Rectal smooth muscle tissue (tissue), 1 donor: ENCODE data around the gene CFAP43.
A peak's percentile ranks its signal among the peaks of the same experiment; 100 is the strongest.

Experiments
- H3K27ac ChIP-seq: one replicate; pipeline ENCODE4 v1.7.0; 2013; ENCODE audit warnings: low read depth, low read length, inconsistent platforms
- H3K27me3 ChIP-seq: one replicate; pipeline ENCODE4 v1.7.0; 2013; ENCODE audit warnings: low read length; ENCODE audit not compliant: control insufficient read depth, insufficient read depth
- H3K36me3 ChIP-seq: one replicate; pipeline ENCODE4 v1.7.0; 2013; ENCODE audit warnings: low read length; ENCODE audit not compliant: control insufficient read depth, insufficient read depth
- H3K4me1 ChIP-seq: one replicate; pipeline ENCODE4 v1.7.0; 2013; ENCODE audit warnings: low read length; ENCODE audit not compliant: control insufficient read depth, insufficient read depth
- H3K4me3 ChIP-seq: one replicate; pipeline ENCODE4 v1.7.0; 2013; ENCODE audit warnings: low read length
- H3K9ac ChIP-seq: one replicate; pipeline ENCODE4 v1.7.0; 2013; ENCODE audit warnings: low read length

Gene CFAP43, protein sequence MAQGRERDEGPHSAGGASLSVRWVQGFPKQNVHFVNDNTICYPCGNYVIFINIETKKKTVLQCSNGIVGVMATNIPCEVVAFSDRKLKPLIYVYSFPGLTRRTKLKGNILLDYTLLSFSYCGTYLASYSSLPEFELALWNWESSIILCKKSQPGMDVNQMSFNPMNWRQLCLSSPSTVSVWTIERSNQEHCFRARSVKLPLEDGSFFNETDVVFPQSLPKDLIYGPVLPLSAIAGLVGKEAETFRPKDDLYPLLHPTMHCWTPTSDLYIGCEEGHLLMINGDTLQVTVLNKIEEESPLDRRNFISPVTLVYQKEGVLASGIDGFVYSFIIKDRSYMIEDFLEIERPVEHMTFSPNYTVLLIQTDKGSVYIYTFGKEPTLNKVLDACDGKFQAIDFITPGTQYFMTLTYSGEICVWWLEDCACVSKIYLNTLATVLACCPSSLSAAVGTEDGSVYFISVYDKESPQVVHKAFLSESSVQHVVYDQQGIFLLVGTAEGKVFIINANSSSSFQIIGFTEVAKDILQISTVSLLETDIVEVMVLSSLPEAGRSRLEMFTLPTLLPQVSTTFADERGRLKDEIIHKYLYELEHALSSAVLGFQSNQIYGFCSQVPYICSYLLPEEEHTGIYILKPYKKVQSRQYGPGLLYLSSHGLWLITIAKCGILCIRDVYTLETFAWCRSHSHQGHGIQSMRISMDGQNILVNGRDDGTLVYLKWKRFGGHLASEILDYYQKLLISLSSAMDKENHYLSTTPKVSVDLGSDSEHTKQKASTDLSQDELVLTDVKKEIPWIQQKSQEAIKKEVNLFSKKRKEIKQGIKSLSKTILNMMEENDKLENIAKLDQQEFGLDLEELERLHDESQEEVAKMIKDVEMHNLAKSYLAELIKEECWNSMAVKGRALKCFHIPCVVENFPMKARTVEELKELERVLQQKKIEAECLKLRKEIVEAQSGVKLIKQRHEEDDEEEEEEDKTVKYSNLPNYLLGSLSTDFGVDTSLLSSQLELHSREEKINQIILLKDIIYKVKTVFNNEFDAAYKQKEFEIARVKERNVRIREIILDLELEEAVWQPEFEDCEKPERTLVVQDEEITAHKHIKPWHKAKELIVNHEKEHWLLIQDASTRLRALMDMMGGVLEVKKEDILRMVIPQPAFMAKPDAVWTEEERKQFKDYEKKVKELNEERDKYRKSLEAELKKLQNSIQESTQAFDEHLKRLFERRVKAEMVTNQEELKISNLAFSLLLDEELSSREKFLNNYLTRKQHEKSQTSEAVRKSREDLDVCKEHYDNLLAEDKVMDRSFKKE (N-terminal part only)

DNA sequence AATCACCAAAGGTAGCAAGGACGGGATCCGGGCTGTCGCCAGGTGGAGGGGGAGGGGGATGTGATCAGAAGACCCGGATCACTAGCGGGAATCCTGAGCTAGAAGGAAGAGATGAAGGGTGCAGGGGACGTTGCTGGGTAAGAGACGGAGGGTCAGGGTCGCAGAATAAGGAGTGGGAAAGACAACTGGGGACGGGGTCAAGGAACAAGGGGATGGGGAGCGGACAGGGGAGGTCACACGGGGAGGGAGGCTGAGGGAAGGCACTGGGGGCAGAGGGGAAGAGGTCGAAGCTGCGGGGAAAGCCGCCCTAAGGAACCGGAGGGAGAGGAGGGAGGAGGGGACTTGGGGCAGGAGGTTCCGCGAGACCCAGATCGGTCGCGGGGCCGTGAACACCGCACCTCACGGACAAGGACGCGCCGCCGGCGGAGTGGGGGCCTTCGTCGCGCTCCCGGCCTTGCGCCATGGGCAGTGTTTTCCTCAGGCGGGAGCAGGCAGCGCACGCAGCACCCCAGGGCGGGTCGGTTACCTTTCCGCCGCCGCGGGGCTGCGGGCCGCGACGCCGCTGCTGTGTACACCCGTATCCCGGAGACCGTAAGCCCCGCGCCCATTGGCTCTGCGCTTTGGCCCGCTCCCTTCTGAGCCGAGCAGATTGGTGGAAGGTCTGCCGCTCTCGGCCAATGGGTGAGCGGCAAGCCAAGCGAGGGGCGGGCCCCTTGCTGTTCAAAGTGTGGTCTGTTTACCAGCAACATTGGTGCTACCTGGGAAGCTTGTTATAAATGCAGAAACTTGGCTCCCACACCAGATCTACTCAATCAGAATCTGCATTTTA, at the start of gene CFAP43:
TSS of gene CFAP43 (minus strand) at position 581 of the 829 bp plus-strand sequence. CDS start at position 463, 118 bp downstream.
- no peak within 1 kb of the TSS for H3K27ac ChIP-seq

DNA sequence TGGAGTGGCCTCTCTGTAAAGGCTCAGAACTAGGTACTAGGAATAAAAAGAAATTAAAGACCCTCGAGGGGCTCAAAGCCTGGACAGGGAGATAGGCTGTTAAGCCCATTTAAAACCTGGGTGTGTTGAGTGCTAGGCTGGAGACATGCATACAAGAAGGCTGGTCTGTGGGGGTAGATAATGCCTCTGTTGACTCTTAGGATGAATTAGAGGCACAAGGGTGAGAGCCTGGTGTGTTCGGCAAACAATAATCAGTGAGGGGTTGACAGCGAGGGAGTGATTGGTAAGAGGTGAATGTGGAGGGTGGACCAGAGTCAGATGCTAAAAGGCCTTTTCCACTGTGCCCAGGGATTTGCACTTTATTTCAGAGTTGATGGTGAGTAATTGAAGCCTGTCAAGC, 49.5 kb upstream of the CFAP43 start:
- Histone ChIP-seq H3K4me3 (no peak overlapping the region), H3K9ac (no peak overlapping the region), H3K4me1 (no peaks in the 10 kb centered on the region), H3K36me3 (no peaks in the 10 kb centered on the region), H3K27me3 (no peaks in the 10 kb centered on the region), H3K27ac (no peak overlapping the region)

More for the DNA sequence above, at the start of gene CFAP43:
- no peaks in the 10 kb centered on the region for H3K27me3 ChIP-seq
- peak within 1 kb of the TSS; percentile 66 for H3K9ac ChIP-seq
- H3K4me3 ChIP-seq = peak within 1 kb of the TSS; percentile 92
- no peaks in the 10 kb centered on the region for H3K36me3 ChIP-seq
- H3K4me1 ChIP-seq = peaks cover 2% of the 10 kb centered on the region

DNA sequence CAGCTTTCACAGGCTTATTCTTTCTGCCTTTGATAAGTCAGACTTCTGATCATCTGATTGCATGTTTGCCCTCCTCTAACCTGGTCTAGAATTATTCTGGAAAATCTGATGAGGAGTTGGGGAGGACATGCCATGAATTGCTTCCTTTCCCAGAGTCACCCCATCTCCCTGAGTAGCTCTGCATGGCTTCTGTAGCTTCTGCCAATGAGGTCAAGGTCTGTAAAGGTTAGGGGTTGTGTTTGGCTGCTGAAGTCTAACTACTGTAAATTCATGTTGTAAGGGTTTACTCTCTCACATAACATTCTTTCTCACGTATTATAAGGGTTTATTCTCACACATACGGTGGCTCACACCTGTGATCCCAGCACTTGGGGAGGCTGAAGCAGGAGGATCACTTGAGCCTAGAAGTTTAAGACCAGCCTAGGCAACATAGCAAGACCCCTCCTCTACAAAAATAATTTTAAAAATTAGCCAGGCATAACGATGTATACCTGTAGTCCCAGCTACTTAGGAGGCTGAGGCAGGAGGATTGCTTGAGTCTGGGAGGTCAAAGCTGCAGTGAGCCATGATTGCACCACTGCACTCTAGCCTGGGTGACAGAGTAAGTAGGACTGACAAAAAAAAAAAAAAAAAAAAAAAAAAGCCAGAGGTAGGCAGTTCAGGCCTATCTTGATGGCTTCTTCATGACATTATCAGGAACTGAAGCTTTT, 47.5 kb upstream of the CFAP43 start:
- no peak overlapping the region for H3K4me3 ChIP-seq
- H3K9ac ChIP-seq = no peak overlapping the region
- no peak overlapping the region for H3K27ac ChIP-seq
- H3K27me3 ChIP-seq = no peaks in the 10 kb centered on the region
- H3K36me3 ChIP-seq = no peaks in the 10 kb centered on the region
- H3K4me1 ChIP-seq = no peaks in the 10 kb centered on the region

DNA sequence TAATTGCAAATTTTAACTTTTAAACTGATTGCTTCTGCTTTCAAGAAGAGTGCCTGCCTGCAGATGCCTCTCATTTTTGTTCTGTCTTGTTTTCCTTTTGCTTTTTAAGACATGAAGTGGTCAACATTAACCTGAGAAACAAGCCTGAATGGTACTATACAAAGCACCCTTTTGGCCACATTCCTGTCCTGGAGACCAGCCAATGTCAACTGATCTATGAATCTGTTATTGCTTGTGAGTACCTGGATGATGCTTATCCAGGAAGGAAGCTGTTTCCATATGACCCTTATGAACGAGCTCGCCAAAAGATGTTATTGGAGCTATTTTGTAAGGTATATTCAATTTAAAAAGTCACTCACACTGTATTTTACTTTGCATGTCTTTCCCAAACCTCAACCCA, 45.6 kb upstream of the CFAP43 start:
- Histone ChIP-seq H3K36me3 (no peaks in the 10 kb centered on the region), H3K27ac (no peak overlapping the region), H3K4me1 (no peaks in the 10 kb centered on the region), H3K4me3 (no peak overlapping the region), H3K27me3 (no peaks in the 10 kb centered on the region), H3K9ac (no peak overlapping the region)

DNA sequence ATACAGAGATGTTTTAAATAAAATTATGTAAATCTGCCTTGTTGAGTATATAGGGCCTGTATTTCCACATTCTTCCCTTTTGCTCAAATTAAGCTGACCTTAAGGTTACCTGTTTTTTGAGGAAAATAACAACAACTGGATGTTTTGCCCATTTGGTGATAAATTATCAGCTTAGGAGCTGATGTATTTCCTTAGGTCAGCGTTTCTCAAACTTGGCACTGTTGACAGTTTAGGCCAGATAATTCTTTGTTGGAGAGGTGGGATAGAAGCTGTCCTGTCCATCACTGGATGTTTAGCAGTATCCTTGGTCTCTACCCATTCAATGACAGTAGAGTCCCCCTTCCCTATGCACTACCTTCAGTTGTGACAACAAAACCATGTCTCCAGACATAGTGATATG, 44.0 kb upstream of the CFAP43 start:
- H3K27ac ChIP-seq = no peak overlapping the region
- H3K4me3 ChIP-seq = no peak overlapping the region
- no peak overlapping the region for H3K9ac ChIP-seq
- H3K4me1 ChIP-seq = no peaks in the 10 kb centered on the region
- H3K36me3 ChIP-seq = no peaks in the 10 kb centered on the region
- no peaks in the 10 kb centered on the region for H3K27me3 ChIP-seq

DNA sequence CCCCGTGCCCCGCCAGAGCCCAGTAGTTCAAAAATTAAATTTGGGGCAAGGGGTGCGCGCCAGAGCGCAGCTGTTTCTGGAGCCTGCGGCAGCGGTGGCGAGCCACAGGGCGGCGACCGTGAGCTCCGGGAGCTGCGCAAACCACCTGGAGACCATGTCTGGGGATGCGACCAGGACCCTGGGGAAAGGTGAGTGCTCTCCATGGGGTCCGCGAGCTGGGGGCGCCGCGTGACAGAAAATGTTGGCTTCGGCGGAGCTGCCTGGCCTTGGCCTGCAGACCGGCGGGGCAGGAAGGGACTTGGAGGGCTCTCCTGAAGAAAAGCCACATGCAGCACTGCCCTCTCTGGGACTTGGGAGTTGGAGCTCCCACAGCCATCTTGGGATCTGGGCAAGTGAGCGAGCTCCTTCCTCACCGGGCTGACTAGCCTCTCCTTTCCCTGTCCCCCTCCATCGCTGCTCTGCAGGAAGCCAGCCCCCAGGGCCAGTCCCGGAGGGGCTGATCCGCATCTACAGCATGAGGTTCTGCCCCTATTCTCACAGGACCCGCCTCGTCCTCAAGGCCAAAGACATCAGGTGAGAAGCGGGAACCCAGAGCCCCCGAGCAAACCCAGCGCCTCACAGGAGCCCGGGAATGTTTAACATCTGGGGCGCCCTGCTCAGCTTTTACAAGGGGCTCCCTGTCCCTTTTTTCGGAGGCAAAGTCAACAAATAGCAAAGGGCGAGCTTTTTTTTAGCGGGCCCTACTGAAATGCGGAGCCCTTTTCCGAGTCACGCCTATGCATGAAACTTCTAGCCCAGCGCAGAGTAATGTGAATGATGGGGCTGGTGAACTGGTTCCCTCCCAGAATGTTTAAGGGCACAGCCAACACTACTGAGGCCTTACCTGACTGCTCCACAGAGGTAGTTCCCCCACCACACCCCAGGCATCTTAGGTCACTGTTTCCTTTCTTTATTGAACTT, 42.9 kb upstream of the CFAP43 start:
- Histone ChIP-seq H3K4me1 (no peaks in the 10 kb centered on the region), H3K9ac (no peak overlapping the region), H3K27ac (no peak overlapping the region)

DNA sequence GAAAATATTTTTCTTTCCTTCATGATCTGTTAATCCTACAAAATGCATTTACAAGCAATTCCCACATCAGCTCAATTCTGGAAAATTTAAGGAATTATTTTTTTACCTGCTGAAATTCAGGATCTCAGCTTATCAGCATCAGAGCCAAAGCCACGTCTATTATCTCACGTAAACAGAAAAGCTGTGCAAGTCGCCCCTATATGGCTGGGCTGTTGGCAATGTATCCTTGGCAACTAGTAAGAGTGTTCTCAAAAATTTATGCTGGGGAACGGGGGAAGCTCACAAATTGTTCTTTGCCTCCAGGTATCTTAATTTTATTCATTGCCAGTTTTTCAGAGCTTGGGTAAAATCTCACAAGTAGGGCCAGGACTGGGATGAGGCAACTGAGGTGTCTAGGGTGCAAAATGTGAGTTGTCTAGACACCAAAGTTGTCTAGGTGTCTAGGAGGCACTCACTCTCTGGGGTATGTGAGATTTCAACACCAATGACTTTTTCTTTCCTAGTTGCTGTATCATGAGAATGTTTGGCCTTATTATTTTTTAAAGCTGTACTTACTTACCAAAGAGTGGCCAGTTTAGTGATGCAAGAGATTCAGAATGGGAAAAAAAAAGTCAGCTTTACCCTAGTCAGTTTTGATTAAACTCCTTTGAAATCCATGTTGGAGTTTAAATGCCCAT, 41.9 kb upstream of the CFAP43 start:
- no peak overlapping the region for H3K9ac ChIP-seq
- no peaks in the 10 kb centered on the region for H3K27me3 ChIP-seq
- H3K4me1 ChIP-seq = no peaks in the 10 kb centered on the region
- no peak overlapping the region for H3K27ac ChIP-seq
- no peak overlapping the region for H3K4me3 ChIP-seq
- no peaks in the 10 kb centered on the region for H3K36me3 ChIP-seq

More for the DNA sequence above, 42.9 kb upstream of the CFAP43 start:
- no peaks in the 10 kb centered on the region for H3K36me3 ChIP-seq
- peak overlapping the region; percentile 53 for H3K4me3 ChIP-seq
- no peaks in the 10 kb centered on the region for H3K27me3 ChIP-seq

DNA sequence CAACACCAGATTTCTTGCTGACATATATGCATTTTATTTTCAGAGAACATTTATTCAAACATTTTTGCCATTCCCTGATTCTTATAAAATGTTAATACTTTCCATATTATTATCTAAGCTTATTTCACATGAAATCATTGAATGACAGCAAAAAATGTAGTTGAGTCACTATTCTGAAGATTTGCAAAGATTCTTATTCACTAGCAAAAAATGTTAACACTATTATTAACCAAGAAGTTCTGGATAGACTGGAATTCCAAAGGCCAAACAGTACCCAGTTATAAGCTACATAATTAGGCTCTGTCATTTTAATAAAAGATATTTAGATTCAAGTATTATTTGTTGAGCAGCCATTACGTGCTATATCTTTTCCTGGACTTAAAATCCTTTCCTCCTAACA, 41.1 kb upstream of the CFAP43 start:
- no peak overlapping the region for H3K4me3 ChIP-seq
- H3K27me3 ChIP-seq = no peaks in the 10 kb centered on the region
- no peaks in the 10 kb centered on the region for H3K36me3 ChIP-seq
- H3K4me1 ChIP-seq = peaks cover 3% of the 10 kb centered on the region
- no peak overlapping the region for H3K27ac ChIP-seq
- no peak overlapping the region for H3K9ac ChIP-seq

DNA sequence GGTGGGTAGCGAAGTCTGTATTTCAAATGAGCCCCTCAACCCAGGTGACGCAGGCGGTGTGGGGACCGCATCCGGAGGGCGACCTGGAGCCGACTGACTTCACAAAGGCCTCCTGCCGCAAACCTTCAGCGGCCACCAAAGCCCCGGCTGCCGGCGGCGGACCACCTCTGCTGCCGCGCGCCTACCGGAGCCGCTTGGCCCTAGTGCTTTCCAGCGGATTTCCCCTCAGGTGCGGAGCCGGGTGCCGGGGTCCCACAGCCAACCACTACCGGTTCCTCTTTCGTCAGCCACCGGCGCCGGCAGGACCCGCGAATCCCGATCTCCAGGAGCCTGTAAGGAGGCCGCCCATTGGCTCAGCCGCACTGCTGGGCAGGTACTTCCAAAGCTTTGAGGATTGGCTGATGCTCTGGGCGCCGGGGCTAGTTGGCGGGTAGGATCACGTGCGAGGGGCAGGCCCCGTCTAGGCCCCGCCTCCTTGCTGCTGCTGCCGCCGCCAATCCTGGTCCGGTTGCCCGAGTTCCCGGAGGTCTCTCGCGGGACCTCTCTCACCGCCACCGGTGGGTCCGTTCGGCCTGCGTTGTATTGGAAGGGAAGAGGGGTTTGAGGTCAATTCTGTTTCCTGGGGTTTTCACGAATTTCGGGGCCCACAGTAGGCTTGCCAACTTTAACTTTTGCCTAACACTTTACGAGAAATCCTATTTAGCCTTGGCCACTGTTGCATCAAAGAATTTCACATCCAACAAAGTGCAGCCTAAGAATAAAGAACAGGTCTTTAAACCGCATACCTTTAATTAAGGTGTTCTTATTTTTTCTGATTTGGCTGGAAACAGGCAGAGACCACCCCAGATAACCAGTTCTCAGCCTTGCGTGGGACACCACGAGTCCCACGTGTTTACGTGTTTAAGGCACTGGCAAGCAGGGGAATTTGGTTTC, 36.8 kb upstream of the CFAP43 start, which contains the start of gene GSTO2:
TSS of gene GSTO2 (plus strand) at position 472 of the 933 bp plus-strand sequence. CDS start 5,732 bp downstream, outside the sequence.
- Histone ChIP-seq H3K27me3 (no peaks in the 10 kb centered on the region), H3K4me1 (peaks cover 8% of the 10 kb centered on the region), H3K27ac (peak within 1 kb of the TSS; percentile 80), H3K4me3 (peak within 1 kb of the TSS; percentile 89), H3K9ac (peak within 1 kb of the TSS; percentile 68), H3K36me3 (peaks cover 13% of the 10 kb centered on the region)
